H1 (cell line): ENCODE measurements around the gene TRAP1. TPM values are rescaled to one million over a fixed set of nuclear protein-coding genes. Genes with fewer than 3 reads are reported as not detected.

Experiments
- CTCF ChIA-PET: fragments of 300-600 bp; sonication (Branson Sonifier 250); formaldehyde crosslinking; loops from one replicate; lab custom pipeline; 2021; ENCODE audit not compliant: partially characterized antibody; lab: Charles Lee
- POLR2A ChIA-PET: fragments of 300-600 bp; sonication (Branson Sonifier 250); formaldehyde crosslinking; loops from one replicate; lab custom pipeline; 2021; ENCODE audit warnings: inconsistent platforms; ENCODE audit not compliant: partially characterized antibody; lab: Charles Lee
- DNase-seq, 2 experiments: peaks; one replicate each; pipeline versions ENCODE4 v3.0.0 to v3.0.0-alpha.2; 2010 to 2022; ENCODE audit warnings: low spot score in 2 of 2, low read depth in 1 of 2, mixed read lengths in 1 of 2
- FAIRE-seq: peaks from 2 replicates; lab custom pipeline; 2011; peaks lifted over from hg19 to GRCh38; lab: Jason Lieb, UNC
- H2AFZ ChIP-seq: 2 replicates; pipeline ENCODE4 v1.8.1; 2012; ENCODE audit warnings: low read length, inconsistent platforms
- H2AK5ac ChIP-seq: 2 replicates; pipeline ENCODE4 v1.6.1; 2013; ENCODE audit warnings: low read depth, low read length
- H2BK120ac ChIP-seq: replicated peaks from 2 replicates; pipeline ENCODE3; 2013; ENCODE audit warnings: low read depth, low read length, inconsistent platforms
- H2BK12ac ChIP-seq: 2 replicates; pipeline ENCODE4 v1.6.1; 2013; ENCODE audit warnings: low read depth, low read length
- H2BK15ac ChIP-seq: 2 replicates; pipeline ENCODE4 v1.6.1; 2013; ENCODE audit warnings: low read length
- H2BK20ac ChIP-seq: 2 replicates; pipeline ENCODE4 v1.6.1; 2013; ENCODE audit warnings: low read length
- H2BK5ac ChIP-seq: 2 replicates; pipeline ENCODE4 v1.6.1; 2013; ENCODE audit warnings: low read depth, low read length
- H3K14ac ChIP-seq: 2 replicates; pipeline ENCODE4 v1.6.1; 2013; ENCODE audit warnings: inconsistent platforms; ENCODE audit not compliant: insufficient read length
- H3K18ac ChIP-seq: 2 replicates; pipeline ENCODE4 v1.6.1; 2013; ENCODE audit warnings: low read length; ENCODE audit errors: extremely low read depth
- H3K23ac ChIP-seq: 2 replicates; pipeline ENCODE4 v1.6.1; 2013; ENCODE audit warnings: inconsistent platforms; ENCODE audit not compliant: insufficient read length
- H3K23me2 ChIP-seq: 2 replicates; pipeline ENCODE4 v1.6.1; 2013; ENCODE audit warnings: low read depth, low read length
- H3K27ac ChIP-seq: 2 replicates; pipeline ENCODE4 v1.6.1; 2011; ENCODE audit warnings: low read depth, low read length, inconsistent platforms
- H3K27me3 ChIP-seq, 4 experiments: replicated peaks in 1 of 4; 1 replicate in 1 of 4; 2 replicates in 3 of 4; pipeline versions ENCODE4 v1.6.1 to v1.8.1; 2011 to 2013; ENCODE audit warnings: low read length in 3 of 4, mild to moderate bottlenecking in 3 of 4, inconsistent platforms in 2 of 4, mixed read lengths in 2 of 4, moderate library complexity in 1 of 4; ENCODE audit not compliant: control insufficient read depth in 3 of 4, insufficient read depth in 3 of 4; ENCODE audit errors: extremely low read depth in 1 of 4
- H3K36me3 ChIP-seq, 4 experiments: 2 replicates each; pipeline versions ENCODE4 v1.6.1 to v1.8.1; 2011 to 2013; ENCODE audit warnings: mild to moderate bottlenecking in 4 of 4, low read length in 3 of 4, moderate library complexity in 2 of 4, control low read depth in 1 of 4, inconsistent platforms in 1 of 4; ENCODE audit not compliant: insufficient read depth in 4 of 4, control insufficient read depth in 2 of 4
- H3K4ac ChIP-seq: replicated peaks from 2 replicates; pipeline ENCODE3; 2013; ENCODE audit warnings: low read length, low read depth, mixed read lengths, inconsistent platforms; ENCODE audit not compliant: insufficient read length
- H3K4me1 ChIP-seq, 4 experiments: replicated peaks in 1 of 4; 1 replicate in 1 of 4; 2 replicates in 3 of 4; pipeline versions ENCODE4 v1.6.1 to v1.8.1; 2011 to 2013; ENCODE audit warnings: low read length in 3 of 4, inconsistent platforms in 2 of 4, mixed read lengths in 1 of 4; ENCODE audit not compliant: insufficient read depth in 4 of 4, control insufficient read depth in 3 of 4
- H3K4me2 ChIP-seq, 2 experiments: 2 replicates each; pipeline versions ENCODE4 v1.6.1 to v1.8.1; 2011 to 2013; ENCODE audit warnings: low read depth in 2 of 2, low read length in 2 of 2, control low read depth in 1 of 2, inconsistent platforms in 1 of 2, mild to moderate bottlenecking in 1 of 2; ENCODE audit not compliant: insufficient read depth in 1 of 2
- H3K4me3 ChIP-seq, 4 experiments: fragments of 200-600, 300-600 bp in 1 of 4; sonication (generic), shearing (Covaris generic), sonication (Bioruptor Twin) in 1 of 4; 2 replicates each; pipeline versions ENCODE4 v1.5.1 to v1.8.1; 2011 to 2016; ENCODE audit warnings: low read length in 4 of 4, low read depth in 3 of 4, control low read depth in 2 of 4, inconsistent platforms in 2 of 4, mild to moderate bottlenecking in 2 of 4, mixed read lengths in 1 of 4, moderate library complexity in 1 of 4; ENCODE audit not compliant: insufficient read depth in 2 of 4; ENCODE audit errors: extremely low read depth in 1 of 4
- H3K56ac ChIP-seq: replicated peaks from 2 replicates; pipeline ENCODE3; 2013; ENCODE audit warnings: low read depth, mild to moderate bottlenecking, mixed read lengths, low read length, inconsistent platforms; ENCODE audit not compliant: insufficient read length
- H3K79me1 ChIP-seq: 2 replicates; pipeline ENCODE4 v1.6.1; 2013; ENCODE audit warnings: low read depth, low read length, control low read depth
- H3K79me2 ChIP-seq, 2 experiments: 2 replicates each; pipeline versions ENCODE4 v1.6.1 to v1.8.1; 2012 to 2013; ENCODE audit warnings: low read length in 2 of 2, mild to moderate bottlenecking in 2 of 2, inconsistent platforms in 1 of 2; ENCODE audit not compliant: insufficient read depth in 2 of 2, control insufficient read depth in 1 of 2
- H3K9ac ChIP-seq, 4 experiments: replicated peaks in 1 of 4; 1 replicate in 1 of 4; 2 replicates in 3 of 4; pipeline versions ENCODE4 v1.6.1 to v1.8.1; 2011 to 2013; ENCODE audit warnings: low read depth in 3 of 4, low read length in 3 of 4, control low read depth in 2 of 4, mild to moderate bottlenecking in 2 of 4, moderate library complexity in 2 of 4, inconsistent platforms in 1 of 4; ENCODE audit errors: extremely low read depth in 1 of 4
- H3K9me3 ChIP-seq, 2 experiments: 2 replicates each; pipeline versions ENCODE4 v1.6.1 to v1.8.1; 2012 to 2013; ENCODE audit warnings: mild to moderate bottlenecking in 2 of 2, moderate library complexity in 2 of 2, control low read depth in 1 of 2, inconsistent platforms in 1 of 2, low read depth in 1 of 2, low read length in 1 of 2, mixed read lengths in 1 of 2; ENCODE audit not compliant: insufficient read depth in 2 of 2
- H4K20me1 ChIP-seq, 2 experiments: replicated peaks in 1 of 2; 2 replicates each; pipeline versions ENCODE3 to v1.8.1; 2011 to 2013; ENCODE audit warnings: inconsistent platforms in 2 of 2, low read length in 2 of 2, mild to moderate bottlenecking in 1 of 2; ENCODE audit not compliant: insufficient read depth in 2 of 2, control insufficient read depth in 1 of 2
- H4K5ac ChIP-seq: 2 replicates; pipeline ENCODE4 v1.6.1; 2013; ENCODE audit warnings: low read length, low read depth, mixed read lengths, inconsistent platforms; ENCODE audit not compliant: insufficient read length
- H4K8ac ChIP-seq: 2 replicates; pipeline ENCODE4 v1.8.0; 2013; ENCODE audit warnings: mild to moderate bottlenecking, moderate library complexity, low read length, inconsistent platforms; ENCODE audit not compliant: insufficient read depth; ENCODE audit errors: extremely low read depth
- H4K91ac ChIP-seq: replicated peaks from 2 replicates; pipeline ENCODE3; 2013; ENCODE audit warnings: low read length, mixed read lengths, inconsistent platforms; ENCODE audit not compliant: insufficient read length
- GTF2F1 ChIP-seq: IDR thresholded peaks from 2 replicates; pipeline ENCODE4 v1.6.1; 2012; ENCODE audit warnings: low read depth, low read length, improper control_type of control experiment, borderline replicate concordance
- RNF2 ChIP-seq: fragments of 200-900, 300-1000 bp; sonication (generic); IDR thresholded peaks from 2 replicates; pipeline ENCODE4 v1.7.1; 2016; ENCODE audit warnings: borderline replicate concordance, low read depth, mild to moderate bottlenecking, antibody characterized with exemption, low read length; ENCODE audit not compliant: poor library complexity, severe bottlenecking; ENCODE audit errors: missing control alignments
- SIRT6 ChIP-seq: IDR thresholded peaks from one replicate; pipeline ENCODE4 v1.7.1; 2012; ENCODE audit warnings: low read length, inconsistent platforms
- SIX5 ChIP-seq: IDR thresholded peaks from 2 replicates; pipeline ENCODE4 v1.6.1; 2011; ENCODE audit warnings: mild to moderate bottlenecking, low read depth, low read length
- WGBS, 2 experiments: shearing (Covaris generic) in 1 of 2; methylation state at CpG; one replicate each; pipeline versions ENCODE4 v1.1.6 to v1.1.7; 2013 to 2015; ENCODE audit warnings: low lambda C conversion rate in 2 of 2, mixed read lengths in 2 of 2, inconsistent platforms in 1 of 2, low coverage in 1 of 2, missing lambda C conversion rate in 1 of 2; ENCODE audit not compliant: insufficient replicate concordance in 2 of 2, insufficient coverage in 1 of 2, insufficient read length in 1 of 2; ENCODE audit errors: extremely low coverage in 1 of 2, missing lambda C conversion rate in 1 of 2; 5-methylcytosine and 5-hydroxymethylcytosine counted together
- polyA plus RNA-seq, 7 experiments: library from polyadenylated mRNA; depleted of rRNA in 3 of 7; stranded (reverse) in 5 of 7; unstranded in 2 of 7; fragments of >200 nt in 5 of 7; fragments of 200-250 nt in 2 of 7; gene quantifications; 1 replicate in 5 of 7; 2 replicates in 1 of 7; 4 replicates in 1 of 7; pipeline versions ENCODE4 v1.2.1 to v1.2.3, GENCODE V29; 2011 to 2013; ENCODE audit warnings: missing spikeins in 2 of 7, mixed read lengths in 2 of 7
- total RNA-seq: library from RNA; stranded (reverse); fragmentation: NEBNext Ultra II Directional; extraction: Animal tissue kit (Norgen Biotek cat#: 25700); gene quantifications from 2 replicates; pipeline ENCODE4 v1.2.1, GENCODE V29; 2021
- TF ChIP-seq, protein P1 (sequence below): IDR thresholded peaks from 2 replicates; pipeline ENCODE4 v1.6.1; 2012; ENCODE audit warnings: inconsistent platforms
- TF ChIP-seq, protein P2 (sequence below): IDR thresholded peaks from 2 replicates; pipeline ENCODE4 v1.6.1; 2011; ENCODE audit warnings: low read length, improper control_type of control experiment
- TF ChIP-seq, protein P3 (sequence below), 3 experiments: IDR thresholded peaks; 1 replicate in 2 of 3; 2 replicates in 1 of 3; pipeline versions ENCODE4 v1.5.1 to v1.6.1; 2011; ENCODE audit warnings: low read length in 3 of 3, mild to moderate bottlenecking in 3 of 3, inconsistent platforms in 2 of 3, low read depth in 1 of 3, moderate library complexity in 1 of 3; ENCODE audit not compliant: insufficient read depth in 1 of 3; ENCODE audit errors: control extremely low read depth in 1 of 3

Gene TRAP1
- total and polyA plus RNA-seq, 2 of the 8 experiments (the other 6 are each of a cell fraction or from before 2014, with no cell fraction given): 215 to 283 TPM

DNA sequence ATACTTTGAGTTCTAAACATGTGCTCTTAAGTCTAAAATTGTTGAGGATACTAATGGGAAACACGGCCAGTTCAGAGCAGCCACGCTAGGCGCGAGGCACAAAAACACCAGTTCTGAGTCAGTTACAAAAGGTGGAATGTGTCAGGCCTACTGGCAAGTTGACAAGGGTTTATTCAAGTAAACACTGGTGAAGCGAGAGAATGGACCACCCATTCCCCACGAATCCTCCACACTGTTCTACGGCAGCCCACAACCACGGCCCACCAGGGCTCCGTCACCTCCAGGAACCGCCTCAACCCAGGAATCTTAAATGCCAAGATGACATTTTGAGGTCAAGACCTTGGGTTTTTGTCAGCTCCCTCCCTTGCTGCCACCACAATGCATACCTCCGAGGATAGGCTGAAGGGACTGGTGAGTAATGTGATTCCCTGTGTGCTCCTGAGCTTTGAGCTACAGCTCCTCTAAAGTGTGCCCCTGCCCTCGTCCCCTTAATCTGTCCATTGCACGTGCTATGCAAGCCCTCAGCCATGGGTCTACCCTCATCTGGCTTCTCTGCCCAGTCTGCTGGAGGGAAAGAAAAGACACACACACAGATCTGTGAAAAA is 28.5 kb upstream of the TRAP1 start:
- no peak overlapping the region; the same call in 1 of the 2 replicates for H2BK5ac ChIP-seq
- H2BK120ac ChIP-seq: no peak overlapping the region
- no peak overlapping the region for H4K91ac ChIP-seq
- H4K20me1 ChIP-seq: peaks cover 0 to 1% of the 10 kb centered on the region in 2 experiments
- H3K56ac ChIP-seq: no peak overlapping the region
- no peak overlapping the region for H3K18ac ChIP-seq
- no peak overlapping the region for H4K5ac ChIP-seq
- no peak overlapping the region for H3K4me2 ChIP-seq
- H3K14ac ChIP-seq: no peak overlapping the region
- no peaks in the 10 kb centered on the region for H3K9me3 ChIP-seq
- no peak overlapping the region for H2BK20ac ChIP-seq
- no peak overlapping the region for H3K4me3 ChIP-seq
- ChIA-PET POLR2A (no interaction called here), CTCF (no interaction called here)
- WGBS, 2 experiments: 91% methylated on average over 13 of the region's 13 CpGs; no CpG with 5 or more reads in 1 of the 2 experiments
- no peaks in the 10 kb centered on the region for H3K79me1 ChIP-seq
- DNase-seq: no peak
- H2BK12ac ChIP-seq: no peak overlapping the region
- no peaks in the 10 kb centered on the region for H3K79me2 ChIP-seq
- no peaks in the 10 kb centered on the region for H3K23me2 ChIP-seq
- no peak overlapping the region for H2AFZ ChIP-seq
- H3K4me1 ChIP-seq: no peaks in the 10 kb centered on the region
- no peak overlapping the region for H3K4ac ChIP-seq
- H3K27me3 ChIP-seq: no peaks in the 10 kb centered on the region
- H2BK15ac ChIP-seq: no peak overlapping the region
- FAIRE-seq: no peak
- H2AK5ac ChIP-seq: no peak overlapping the region
- H3K36me3 ChIP-seq: peaks cover 5 to 37% (median 30%) of the 10 kb centered on the region in 4 experiments; a peak in 7 of 8 replicates
- no peak overlapping the region for H3K23ac ChIP-seq
- H3K9ac ChIP-seq: no peak overlapping the region
- H4K8ac ChIP-seq: no peak overlapping the region
- no peak overlapping the region for H3K27ac ChIP-seq
- no peak for TF ChIP-seq RNF2
- TF ChIP-seq, protein P1, sequence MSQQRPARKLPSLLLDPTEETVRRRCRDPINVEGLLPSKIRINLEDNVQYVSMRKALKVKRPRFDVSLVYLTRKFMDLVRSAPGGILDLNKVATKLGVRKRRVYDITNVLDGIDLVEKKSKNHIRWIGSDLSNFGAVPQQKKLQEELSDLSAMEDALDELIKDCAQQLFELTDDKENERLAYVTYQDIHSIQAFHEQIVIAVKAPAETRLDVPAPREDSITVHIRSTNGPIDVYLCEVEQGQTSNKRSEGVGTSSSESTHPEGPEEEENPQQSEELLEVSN: no peak
- TF ChIP-seq SIRT6: no peak
- TF ChIP-seq, protein P2, sequence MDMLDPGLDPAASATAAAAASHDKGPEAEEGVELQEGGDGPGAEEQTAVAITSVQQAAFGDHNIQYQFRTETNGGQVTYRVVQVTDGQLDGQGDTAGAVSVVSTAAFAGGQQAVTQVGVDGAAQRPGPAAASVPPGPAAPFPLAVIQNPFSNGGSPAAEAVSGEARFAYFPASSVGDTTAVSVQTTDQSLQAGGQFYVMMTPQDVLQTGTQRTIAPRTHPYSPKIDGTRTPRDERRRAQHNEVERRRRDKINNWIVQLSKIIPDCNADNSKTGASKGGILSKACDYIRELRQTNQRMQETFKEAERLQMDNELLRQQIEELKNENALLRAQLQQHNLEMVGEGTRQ: no peak
- TF ChIP-seq SIX5: no peak
- TF ChIP-seq, protein P3, sequence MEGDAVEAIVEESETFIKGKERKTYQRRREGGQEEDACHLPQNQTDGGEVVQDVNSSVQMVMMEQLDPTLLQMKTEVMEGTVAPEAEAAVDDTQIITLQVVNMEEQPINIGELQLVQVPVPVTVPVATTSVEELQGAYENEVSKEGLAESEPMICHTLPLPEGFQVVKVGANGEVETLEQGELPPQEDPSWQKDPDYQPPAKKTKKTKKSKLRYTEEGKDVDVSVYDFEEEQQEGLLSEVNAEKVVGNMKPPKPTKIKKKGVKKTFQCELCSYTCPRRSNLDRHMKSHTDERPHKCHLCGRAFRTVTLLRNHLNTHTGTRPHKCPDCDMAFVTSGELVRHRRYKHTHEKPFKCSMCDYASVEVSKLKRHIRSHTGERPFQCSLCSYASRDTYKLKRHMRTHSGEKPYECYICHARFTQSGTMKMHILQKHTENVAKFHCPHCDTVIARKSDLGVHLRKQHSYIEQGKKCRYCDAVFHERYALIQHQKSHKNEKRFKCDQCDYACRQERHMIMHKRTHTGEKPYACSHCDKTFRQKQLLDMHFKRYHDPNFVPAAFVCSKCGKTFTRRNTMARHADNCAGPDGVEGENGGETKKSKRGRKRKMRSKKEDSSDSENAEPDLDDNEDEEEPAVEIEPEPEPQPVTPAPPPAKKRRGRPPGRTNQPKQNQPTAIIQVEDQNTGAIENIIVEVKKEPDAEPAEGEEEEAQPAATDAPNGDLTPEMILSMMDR (IDR thresholded peaks at IDR 0.05; ENCODE audit: control extremely low read depth in 1 of 3, insufficient read depth in 1 of 3, low read depth in 1 of 3, low read length in 3 of 3): no peak
- TF ChIP-seq GTF2F1: no peak
